GM18505 (cell line): Measurements from ENCODE around the gene PUM1.

Experiments
- ATAC-seq: cut with Tn5 transposase; IDR thresholded peaks from one replicate; pipeline ENCODE4 v1.9.1; 2021; ENCODE audit not compliant: unreplicated experiment
- POLR2A ChIP-seq: IDR thresholded peaks from 4 replicates; pipeline ENCODE4 v1.6.1; 2011; ENCODE audit warnings: borderline replicate concordance; ENCODE audit not compliant: insufficient read depth, insufficient read length; ENCODE audit errors: extremely low read depth

The PUM1 gene

GRCh38 chr1:30891227-30891552 is 174.3 kb downstream of the PUM1 start:
- TF ChIP-seq POLR2A: no peak
- ATAC-seq: no peak

GRCh38 chr1:30890502-30891226 is 174.9 kb downstream of the PUM1 start:
- no peak for ATAC-seq
- TF ChIP-seq POLR2A: no peak

- ATAC-seq: no peak
These were observed 176.0 kb downstream of the PUM1 start for GRCh38 chr1:30889511-30889910.

GRCh38 chr1:30888975-30889374 is 176.5 kb downstream of the PUM1 start:
- no peak for ATAC-seq
- TF ChIP-seq POLR2A: no peak

More at GRCh38 chr1:30889511-30889910, 176.0 kb downstream of the PUM1 start:
- no peak for TF ChIP-seq POLR2A

- no peak for ATAC-seq
- TF ChIP-seq POLR2A: no peak
These were observed 177.1 kb downstream of the PUM1 start for GRCh38 chr1:30888391-30888790.

- no peak for ATAC-seq
These were observed 177.8 kb downstream of the PUM1 start for GRCh38 chr1:30887485-30888315.

GRCh38 chr1:30886710-30887428 is 178.6 kb downstream of the PUM1 start:
- ATAC-seq: no peak
- TF ChIP-seq POLR2A: no peak

More at GRCh38 chr1:30887485-30888315, 177.8 kb downstream of the PUM1 start:
- TF ChIP-seq POLR2A: no peak

- TF ChIP-seq POLR2A: no peak
- no peak for ATAC-seq
These were observed 179.7 kb downstream of the PUM1 start for GRCh38 chr1:30885570-30886522.

GRCh38 chr1:30884723-30885122 is 180.8 kb downstream of the PUM1 start:
- no peak for TF ChIP-seq POLR2A
- no peak for ATAC-seq

- TF ChIP-seq POLR2A: no peak
- ATAC-seq: no peak
These were observed 181.9 kb downstream of the PUM1 start for GRCh38 chr1:30883389-30884172.

GRCh38 chr1:30882678-30883388 is 182.7 kb downstream of the PUM1 start:
- no peak for ATAC-seq
- TF ChIP-seq POLR2A: no peak
